Measurements from ENCODE around the gene SLC38A5. TPM values are rescaled to one million over a fixed set of nuclear protein-coding genes. Genes with fewer than 3 reads are reported as not detected.

SLC38A5 gene
- total and polyA plus RNA-seq, 9 of the 15 experiments (the other 6 are each of a cell fraction or from before 2014, with no cell fraction given): 9.3 to 228 (median 142) TPM

GRCh38 chrX:48475774-48476577 lies 5.9 kb upstream of the SLC38A5 start, which contains the start of gene FTSJ1 (continued):
- no peak for TF ChIP-seq MLX (CRISPR knock-in tag; conservative IDR thresholded peaks at IDR 0.05)
- TF ChIP-seq SIRT6 (IDR thresholded peaks at IDR 0.05; ENCODE audit: low read depth, low read length): no peak
- no peak for TF ChIP-seq PTTG1 (tag; IDR thresholded peaks at IDR 0.05; ENCODE audit: low read depth)
- peak; percentile 79 for TF ChIP-seq ARID4B (CRISPR knock-in tag; IDR thresholded peaks at IDR 0.05)
- TF ChIP-seq ZNF518B (CRISPR knock-in tag; IDR thresholded peaks at IDR 0.05): no peak
- TF ChIP-seq KLF10 (CRISPR knock-in tag; IDR thresholded peaks at IDR 0.05): no peak
- TF ChIP-seq ZNF395 (CRISPR knock-in tag; IDR thresholded peaks at IDR 0.05): 0 out of 2 replicates have a peak, but pooled peaks have one; percentile 78
- no peak; the same call in 1 of the 2 replicates for TF ChIP-seq HDAC2 (IDR thresholded peaks at IDR 0.05)
- TF ChIP-seq TSC22D4 (tag; IDR thresholded peaks at IDR 0.05): no peak
- TF ChIP-seq ZNF133 (CRISPR knock-in tag; IDR thresholded peaks at IDR 0.05): no peak
- no peak for TF ChIP-seq MCM5 (IDR thresholded peaks at IDR 0.05; ENCODE audit: low read depth)
- no peak for TF ChIP-seq CBX8 (IDR thresholded peaks at IDR 0.05; ENCODE audit: borderline replicate concordance, extremely low read depth, low read depth, low read length, poor library complexity, severe bottlenecking)
- no peak for TF ChIP-seq RBM34 (IDR thresholded peaks at IDR 0.05; ENCODE audit: borderline replicate concordance, insufficient read depth, low read length)
- TF ChIP-seq TAL1 (IDR thresholded peaks at IDR 0.05): no peak
- no peak for TF ChIP-seq FOXK1 (CRISPR knock-in tag; IDR thresholded peaks at IDR 0.05; ENCODE audit: borderline replicate concordance)
- TF ChIP-seq ETV5 (CRISPR knock-in tag; IDR thresholded peaks at IDR 0.05; ENCODE audit: low read depth): peak; percentile 66; the same call in 1 of the 2 replicates

Data from K562 (cell line).